OCI-LY1 (cell line): ENCODE measurements around the gene SPAG17.

Experiments
- H2AFZ ChIP-seq: fragments of 200-600 bp; sonication (generic), shearing (Covaris generic); 2 replicates; pipeline ENCODE4 v1.6.0; 2014; ENCODE audit warnings: antibody characterized with exemption, mild to moderate bottlenecking, low read length
- H3F3A ChIP-seq: fragments of 200-600 bp; sonication (generic), shearing (Covaris generic); 2 replicates; pipeline ENCODE4 v1.6.0; 2014; ENCODE audit warnings: mild to moderate bottlenecking, antibody characterized with exemption, low read length, moderate library complexity; ENCODE audit not compliant: insufficient read depth
- H3K27ac ChIP-seq: fragments of 200-600 bp; sonication (generic); 2 replicates; pipeline ENCODE4 v1.5.1; 2014; ENCODE audit warnings: low read length, mixed run types, mild to moderate bottlenecking, low read depth; ENCODE audit not compliant: poor library complexity, severe bottlenecking
- H3K27me3 ChIP-seq: fragments of 200-600 bp; sonication (generic); 2 replicates; pipeline ENCODE4 v1.6.0; 2014; ENCODE audit warnings: antibody characterized with exemption, mild to moderate bottlenecking, low read length, moderate library complexity; ENCODE audit not compliant: insufficient read depth
- H3K36me3 ChIP-seq: fragments of 200-600 bp; sonication (generic); 2 replicates; pipeline ENCODE4 v1.6.1; 2014; ENCODE audit warnings: mild to moderate bottlenecking, antibody characterized with exemption, low read length, moderate library complexity, mixed read lengths; ENCODE audit not compliant: insufficient read depth
- H3K4me1 ChIP-seq: fragments of 200-600 bp; sonication (generic); 2 replicates; pipeline ENCODE4 v1.5.1; 2014; ENCODE audit warnings: mild to moderate bottlenecking, low read length, moderate library complexity; ENCODE audit not compliant: insufficient read depth, severe bottlenecking
- H3K4me2 ChIP-seq: fragments of 200-600 bp; sonication (generic), shearing (Covaris generic); 2 replicates; pipeline ENCODE4 v1.6.1; 2014; ENCODE audit warnings: low read length
- H3K4me3 ChIP-seq: fragments of 200-600 bp; sonication (generic); 2 replicates; pipeline ENCODE4 v1.5.1; 2014; ENCODE audit warnings: low read length, low read depth, mild to moderate bottlenecking, mixed read lengths; ENCODE audit not compliant: poor library complexity, severe bottlenecking
- H3K79me2 ChIP-seq: fragments of 200-600 bp; shearing (Covaris generic); 2 replicates; pipeline ENCODE4 v1.6.1; 2016; ENCODE audit warnings: mixed run types, low read length, mixed read lengths; ENCODE audit not compliant: insufficient read depth
- H3K9ac ChIP-seq: fragments of 200-600 bp; sonication (generic), shearing (Covaris generic); 2 replicates; pipeline ENCODE4 v1.6.1; 2014; ENCODE audit warnings: mild to moderate bottlenecking, low read length, mixed read lengths
- H3K9me2 ChIP-seq: fragments of 200-600 bp; sonication (generic), shearing (Covaris generic); 2 replicates; pipeline ENCODE4 v1.6.1; 2014; ENCODE audit warnings: low read depth, mild to moderate bottlenecking, low read length, mixed read lengths
- H3K9me3 ChIP-seq: fragments of 200-600 bp; shearing (Covaris generic); 2 replicates; pipeline ENCODE4 v1.6.1; 2014; ENCODE audit warnings: low read length, mixed read lengths
- H4K20me1 ChIP-seq: fragments of 200-600 bp; sonication (generic), shearing (Covaris generic); 2 replicates; pipeline ENCODE4 v1.6.0; 2016; ENCODE audit warnings: mild to moderate bottlenecking, low read length; ENCODE audit not compliant: insufficient read depth
- EZH2 ChIP-seq: fragments of 200-600 bp; sonication (generic), shearing (Covaris generic); IDR thresholded peaks from 2 replicates; pipeline ENCODE4 v1.8.0; 2017; ENCODE audit warnings: borderline replicate concordance, mixed run types, mild to moderate bottlenecking, antibody characterized with exemption, low read length, moderate library complexity, mixed read lengths
- TF ChIP-seq, protein P1 (sequence below): fragments of 200-600 bp; sonication (generic), shearing (Covaris generic); IDR thresholded peaks from 2 replicates; pipeline ENCODE4 v1.5.1; 2017; ENCODE audit warnings: mild to moderate bottlenecking, antibody characterized with exemption, low read length, moderate library complexity, mixed read lengths

The SPAG17 gene

GRCh38 chr1:118123116-118123839 is 61.8 kb downstream of the SPAG17 start:
- TF ChIP-seq, protein P1, sequence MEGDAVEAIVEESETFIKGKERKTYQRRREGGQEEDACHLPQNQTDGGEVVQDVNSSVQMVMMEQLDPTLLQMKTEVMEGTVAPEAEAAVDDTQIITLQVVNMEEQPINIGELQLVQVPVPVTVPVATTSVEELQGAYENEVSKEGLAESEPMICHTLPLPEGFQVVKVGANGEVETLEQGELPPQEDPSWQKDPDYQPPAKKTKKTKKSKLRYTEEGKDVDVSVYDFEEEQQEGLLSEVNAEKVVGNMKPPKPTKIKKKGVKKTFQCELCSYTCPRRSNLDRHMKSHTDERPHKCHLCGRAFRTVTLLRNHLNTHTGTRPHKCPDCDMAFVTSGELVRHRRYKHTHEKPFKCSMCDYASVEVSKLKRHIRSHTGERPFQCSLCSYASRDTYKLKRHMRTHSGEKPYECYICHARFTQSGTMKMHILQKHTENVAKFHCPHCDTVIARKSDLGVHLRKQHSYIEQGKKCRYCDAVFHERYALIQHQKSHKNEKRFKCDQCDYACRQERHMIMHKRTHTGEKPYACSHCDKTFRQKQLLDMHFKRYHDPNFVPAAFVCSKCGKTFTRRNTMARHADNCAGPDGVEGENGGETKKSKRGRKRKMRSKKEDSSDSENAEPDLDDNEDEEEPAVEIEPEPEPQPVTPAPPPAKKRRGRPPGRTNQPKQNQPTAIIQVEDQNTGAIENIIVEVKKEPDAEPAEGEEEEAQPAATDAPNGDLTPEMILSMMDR: no peak
- no peak for TF ChIP-seq EZH2
- H3K27ac ChIP-seq: no peak overlapping the region
- H3K27me3 ChIP-seq: no peaks in the 10 kb centered on the region; the same call in 1 of the 2 replicates
- H3K4me1 ChIP-seq: no peaks in the 10 kb centered on the region
- H3K4me2 ChIP-seq: no peak overlapping the region
- no peaks in the 10 kb centered on the region for H4K20me1 ChIP-seq
- no peaks in the 10 kb centered on the region for H3F3A ChIP-seq
- H3K79me2 ChIP-seq: no peaks in the 10 kb centered on the region
- H2AFZ ChIP-seq: no peak overlapping the region
- no peaks in the 10 kb centered on the region for H3K9me3 ChIP-seq
- H3K4me3 ChIP-seq: no peak overlapping the region
- H3K36me3 ChIP-seq: no peaks in the 10 kb centered on the region
- H3K9ac ChIP-seq: no peak overlapping the region
- no peaks in the 10 kb centered on the region for H3K9me2 ChIP-seq

DNA sequence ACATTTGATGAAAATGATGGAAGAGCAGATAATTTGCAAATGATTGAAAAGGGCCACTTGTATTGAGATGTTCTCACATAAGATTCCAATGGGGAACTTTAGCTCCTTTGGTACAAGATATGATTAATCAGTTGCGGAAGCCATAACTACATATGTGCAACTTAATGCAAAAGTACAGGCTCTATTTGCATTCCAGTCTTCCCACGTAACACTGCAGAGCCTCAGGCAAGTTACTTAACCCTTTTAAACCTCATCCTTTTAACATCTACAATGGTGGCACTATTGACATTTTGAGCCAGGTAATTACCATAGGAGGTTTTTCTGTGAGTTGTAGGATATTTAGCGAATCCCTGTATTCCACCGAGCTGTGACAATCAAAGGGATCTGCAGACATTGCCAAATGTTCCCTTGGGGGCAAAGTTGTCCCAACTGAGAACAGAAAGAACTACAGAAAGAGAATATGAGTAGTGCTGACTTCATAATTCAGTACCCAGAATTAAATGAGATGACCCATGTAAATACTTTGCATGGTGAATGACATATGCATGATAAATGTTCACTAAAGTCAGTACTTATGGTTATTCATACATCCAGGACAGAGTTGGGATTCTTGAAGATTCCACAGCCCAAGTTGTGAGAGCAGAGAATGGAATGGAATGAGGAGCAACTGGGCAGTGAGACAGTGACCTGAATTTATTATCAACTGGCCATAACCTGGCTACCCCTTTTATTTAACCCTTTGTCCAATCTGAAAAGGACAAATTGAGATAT is 62.6 kb downstream of the SPAG17 start:
- no peak for TF ChIP-seq EZH2
- TF ChIP-seq, protein P1: no peak
- no peak overlapping the region for H3K4me3 ChIP-seq
- no peaks in the 10 kb centered on the region for H3K4me1 ChIP-seq
- no peaks in the 10 kb centered on the region for H3F3A ChIP-seq
- no peaks in the 10 kb centered on the region for H3K79me2 ChIP-seq
- no peak overlapping the region for H3K4me2 ChIP-seq
- H3K9me3 ChIP-seq: no peaks in the 10 kb centered on the region
- no peak overlapping the region for H2AFZ ChIP-seq
- H3K27me3 ChIP-seq: no peaks in the 10 kb centered on the region; the same call in 1 of the 2 replicates
- no peak overlapping the region for H3K9ac ChIP-seq
- H3K27ac ChIP-seq: no peak overlapping the region
- no peaks in the 10 kb centered on the region for H4K20me1 ChIP-seq
- no peaks in the 10 kb centered on the region for H3K36me3 ChIP-seq
- no peaks in the 10 kb centered on the region for H3K9me2 ChIP-seq

DNA sequence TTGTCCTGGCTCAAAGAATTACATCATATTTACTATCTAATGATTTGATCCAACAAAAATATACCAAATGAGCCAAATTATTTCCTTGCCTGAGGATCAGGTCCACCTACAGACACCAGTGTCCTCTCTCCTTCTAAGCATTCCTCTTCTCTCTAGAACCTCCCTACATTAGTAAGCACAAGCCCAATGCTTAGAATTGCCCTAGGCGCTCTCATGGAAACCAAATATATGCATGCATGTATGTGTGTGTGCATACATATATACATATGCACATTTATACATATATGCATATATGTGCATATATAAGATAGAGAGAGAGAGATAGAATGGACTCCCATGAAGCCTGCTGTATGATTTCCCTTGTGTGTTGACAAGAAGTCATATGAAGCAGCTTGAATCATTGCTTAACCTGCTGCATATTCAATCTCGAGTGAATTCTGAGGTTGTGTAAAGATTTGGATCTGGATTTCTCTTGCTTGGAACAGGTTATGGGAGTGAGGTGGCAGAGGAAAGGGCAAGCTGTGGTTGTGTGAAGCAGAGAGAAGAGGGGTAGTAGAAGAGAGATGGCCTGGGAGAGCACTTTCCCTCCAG is 66.1 kb downstream of the SPAG17 start:
- Histone ChIP-seq H3K9me3 (no peaks in the 10 kb centered on the region), H3K27me3 (no peaks in the 10 kb centered on the region; the same call in 1 of the 2 replicates), H3K4me1 (no peaks in the 10 kb centered on the region), H3K9ac (no peak overlapping the region), H3K36me3 (no peaks in the 10 kb centered on the region), H2AFZ (no peak overlapping the region), H3K4me3 (no peak overlapping the region), H3F3A (no peaks in the 10 kb centered on the region), H3K27ac (no peak overlapping the region), H3K4me2 (no peak overlapping the region), H3K9me2 (no peaks in the 10 kb centered on the region), H4K20me1 (no peaks in the 10 kb centered on the region), H3K79me2 (no peaks in the 10 kb centered on the region)
- TF ChIP-seq, protein P1: no peak
- TF ChIP-seq EZH2: no peak
